Suprapubic skin (tissue), 4 donors: ENCODE measurements around the gene ACD. TPM values are rescaled to one million over a fixed set of nuclear protein-coding genes. Genes with fewer than 3 reads are reported as not detected.

Source experiments
- DNase-seq, 2 donors: peaks; one replicate each; pipeline ENCODE4 v3.0.0-alpha.2; 2019; ENCODE audit warnings: low spot score in 2 of 2
- H3K27ac ChIP-seq: fragments of 200-600 bp; sonication (generic); one replicate; pipeline ENCODE4 v1.5.1; 2019
- H3K27me3 ChIP-seq: fragments of 200-600 bp; sonication (generic); one replicate; pipeline ENCODE4 v1.5.1; 2019
- H3K36me3 ChIP-seq: fragments of 200-600 bp; sonication (generic); one replicate; pipeline ENCODE4 v1.5.1; 2019
- H3K4me1 ChIP-seq: fragments of 200-600 bp; sonication (generic); one replicate; pipeline ENCODE4 v1.5.1; 2019
- H3K4me3 ChIP-seq: fragments of 200-600 bp; sonication (generic); one replicate; pipeline ENCODE4 v1.5.1; 2019; ENCODE audit warnings: mild to moderate bottlenecking
- H3K9me3 ChIP-seq: fragments of 200-600 bp; sonication (generic); one replicate; pipeline ENCODE4 v1.5.1; 2019
- EP300 ChIP-seq: sonication (generic); formaldehyde crosslinking; IDR thresholded peaks from one replicate; pipeline ENCODE4 v1.6.1; 2017; ENCODE audit warnings: antibody characterized with exemption
- POLR2A ChIP-seq, 2 donors: fragments of 450-650 bp; IDR thresholded peaks; one replicate each; pipeline ENCODE4 v1.6.1; 2017; ENCODE audit warnings: antibody characterized with exemption in 2 of 2, mild to moderate bottlenecking in 2 of 2, moderate library complexity in 2 of 2
- POLR2AphosphoS5 ChIP-seq, 3 donors: sonication (generic); formaldehyde crosslinking; IDR thresholded peaks; one replicate each; pipeline ENCODE4 v1.6.1; 2017; ENCODE audit warnings: antibody characterized with exemption in 3 of 3
- WGBS: methylation state at CpG from one replicate; pipeline ENCODE4 v1.1.5; 2018; 5-methylcytosine and 5-hydroxymethylcytosine counted together
- total RNA-seq, 4 donors: library from RNA; depleted of rRNA; stranded (reverse); fragments of >200 nt; gene quantifications; one replicate each; pipeline ENCODE4 v1.1.0, GENCODE V29; 2016
- TF ChIP-seq, protein P1 (sequence below), 2 donors: fragments of 200-600 bp in 1 of 2; fragments of 450-650 bp in 1 of 2; sonication (generic) in 1 of 2; IDR thresholded peaks; one replicate each; pipeline ENCODE4 v1.5.1; 2016 to 2019; ENCODE audit warnings: antibody characterized with exemption in 2 of 2, mild to moderate bottlenecking in 1 of 2, moderate library complexity in 1 of 2

ACD gene
- total RNA-seq, 4 donors from 2014 or later: 17.6 to 33.9 (median 22.3) TPM

DNA sequence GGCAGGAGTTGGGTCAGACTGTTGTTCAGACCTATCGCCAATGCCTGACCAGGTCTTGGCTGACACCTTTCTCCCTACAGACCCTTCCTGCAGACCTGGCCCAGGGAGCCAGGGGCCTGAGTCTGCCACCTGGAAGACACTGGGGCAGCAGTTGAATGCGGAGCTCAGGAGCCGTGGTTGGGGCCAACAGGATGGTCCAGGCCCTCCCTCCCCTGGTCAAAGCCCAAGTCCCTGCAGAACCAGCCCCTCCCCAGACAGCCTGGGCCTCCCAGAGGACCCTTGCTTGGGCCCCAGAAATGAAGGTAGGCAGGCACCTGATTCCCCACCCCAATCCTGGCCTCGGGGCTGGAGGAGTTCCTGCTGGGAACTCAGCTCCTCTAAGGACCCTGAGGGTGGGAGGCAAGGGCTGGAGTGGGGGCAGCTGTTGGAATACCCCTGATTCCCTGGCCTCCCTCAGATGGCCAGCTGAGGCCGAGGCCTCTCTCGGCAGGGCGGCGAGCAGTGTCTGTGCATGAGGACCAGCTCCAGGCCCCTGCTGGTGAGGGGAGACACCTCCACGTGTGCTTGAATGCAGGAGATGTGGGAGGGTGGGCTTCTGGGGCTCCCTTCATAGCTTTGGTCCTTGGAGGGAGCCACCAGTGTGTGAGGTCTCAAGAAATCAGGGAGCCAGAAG, 3.6 kb downstream of the ACD start:
- TF ChIP-seq, protein P1, sequence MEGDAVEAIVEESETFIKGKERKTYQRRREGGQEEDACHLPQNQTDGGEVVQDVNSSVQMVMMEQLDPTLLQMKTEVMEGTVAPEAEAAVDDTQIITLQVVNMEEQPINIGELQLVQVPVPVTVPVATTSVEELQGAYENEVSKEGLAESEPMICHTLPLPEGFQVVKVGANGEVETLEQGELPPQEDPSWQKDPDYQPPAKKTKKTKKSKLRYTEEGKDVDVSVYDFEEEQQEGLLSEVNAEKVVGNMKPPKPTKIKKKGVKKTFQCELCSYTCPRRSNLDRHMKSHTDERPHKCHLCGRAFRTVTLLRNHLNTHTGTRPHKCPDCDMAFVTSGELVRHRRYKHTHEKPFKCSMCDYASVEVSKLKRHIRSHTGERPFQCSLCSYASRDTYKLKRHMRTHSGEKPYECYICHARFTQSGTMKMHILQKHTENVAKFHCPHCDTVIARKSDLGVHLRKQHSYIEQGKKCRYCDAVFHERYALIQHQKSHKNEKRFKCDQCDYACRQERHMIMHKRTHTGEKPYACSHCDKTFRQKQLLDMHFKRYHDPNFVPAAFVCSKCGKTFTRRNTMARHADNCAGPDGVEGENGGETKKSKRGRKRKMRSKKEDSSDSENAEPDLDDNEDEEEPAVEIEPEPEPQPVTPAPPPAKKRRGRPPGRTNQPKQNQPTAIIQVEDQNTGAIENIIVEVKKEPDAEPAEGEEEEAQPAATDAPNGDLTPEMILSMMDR (IDR thresholded peaks at IDR 0.05): no peak
- TF ChIP-seq POLR2A (IDR thresholded peaks at IDR 0.05) (no peak), POLR2AphosphoS5 (IDR thresholded peaks at IDR 0.05) (no peak), EP300 (no peak)
- no peak overlapping the region for H3K4me3 ChIP-seq
- no peak overlapping the region for H3K27ac ChIP-seq
- WGBS: no CpG with 5 or more reads among the region's 9 CpGs
- H3K9me3 ChIP-seq: no peaks in the 10 kb centered on the region
- peaks cover 37% of the 10 kb centered on the region for H3K4me1 ChIP-seq
- H3K27me3 ChIP-seq: peaks cover 36% of the 10 kb centered on the region
- H3K36me3 ChIP-seq: peaks cover 18% of the 10 kb centered on the region
- DNase-seq: no peak

DNA sequence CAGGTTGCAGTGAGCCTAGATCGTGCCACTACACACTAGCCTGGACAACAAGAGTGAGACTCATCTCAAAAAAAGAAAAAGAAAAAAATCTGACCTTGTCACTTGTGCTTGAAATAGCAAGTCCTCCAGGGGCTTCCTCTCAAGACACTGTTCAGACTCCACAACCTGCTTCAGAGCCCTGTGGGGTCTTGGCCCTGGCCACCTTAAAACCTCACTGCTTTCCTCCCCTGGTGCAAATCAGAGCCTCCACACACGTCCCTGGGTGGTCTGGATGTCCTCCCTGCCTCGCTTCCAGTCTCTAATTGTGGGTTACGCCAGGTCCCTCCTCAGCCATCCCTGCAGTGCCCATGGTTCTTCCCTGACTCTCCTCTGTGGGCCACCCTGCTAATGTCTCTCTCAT, 4.7 kb downstream of the ACD start:
- Histone ChIP-seq H3K4me1 (peaks cover 31% of the 10 kb centered on the region), H3K4me3 (no peak overlapping the region), H3K9me3 (no peaks in the 10 kb centered on the region), H3K27me3 (peaks cover 44% of the 10 kb centered on the region), H3K27ac (no peak overlapping the region), H3K36me3 (peaks cover 18% of the 10 kb centered on the region)
- 65% methylated on average over 4 of the region's 4 CpGs for WGBS
- DNase-seq: no peak
- TF ChIP-seq POLR2A (IDR thresholded peaks at IDR 0.05): no peak
- TF ChIP-seq, protein P1 (IDR thresholded peaks at IDR 0.05): no peak
- TF ChIP-seq EP300: no peak
- no peak for TF ChIP-seq POLR2AphosphoS5 (IDR thresholded peaks at IDR 0.05)

DNA sequence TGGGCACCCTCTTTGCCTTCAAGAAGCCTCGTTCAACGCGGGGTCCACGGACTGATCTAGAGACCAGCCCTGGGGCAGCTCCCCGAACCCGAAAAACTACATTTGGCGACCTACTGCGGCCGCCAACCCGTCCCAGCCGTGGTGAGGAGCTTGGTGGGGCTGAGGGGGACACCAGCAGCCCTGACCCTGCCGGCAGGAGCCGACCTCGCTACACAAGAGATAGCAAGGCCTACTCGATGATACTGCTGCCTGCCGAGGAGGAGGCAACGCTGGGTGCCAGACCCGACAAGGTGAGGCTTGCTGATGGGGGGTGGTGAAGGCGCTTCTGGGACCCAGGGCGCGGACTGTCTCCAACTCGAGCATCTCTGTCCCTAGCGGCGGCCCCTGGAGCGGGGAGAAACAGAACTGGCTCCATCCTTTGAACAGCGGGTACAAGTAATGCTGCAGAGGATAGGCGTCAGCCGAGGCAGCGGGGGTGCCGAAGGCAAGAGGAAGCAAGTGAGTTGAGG, 5.6 kb downstream of the ACD start:
- H3K27me3 ChIP-seq: peaks cover 53% of the 10 kb centered on the region
- H3K4me1 ChIP-seq: peaks cover 30% of the 10 kb centered on the region
- H3K4me3 ChIP-seq: no peak overlapping the region
- TF ChIP-seq, protein P1 (IDR thresholded peaks at IDR 0.05): no peak
- no peak for TF ChIP-seq EP300
- TF ChIP-seq POLR2A (IDR thresholded peaks at IDR 0.05): no peak
- TF ChIP-seq POLR2AphosphoS5 (IDR thresholded peaks at IDR 0.05): no peak
- H3K36me3 ChIP-seq: peaks cover 18% of the 10 kb centered on the region
- H3K27ac ChIP-seq: no peak overlapping the region
- DNase-seq: peak in 1 of 2 donors; percentile 66
- H3K9me3 ChIP-seq: no peaks in the 10 kb centered on the region
- 56% methylated on average over 22 of the region's 30 CpGs for WGBS

DNA sequence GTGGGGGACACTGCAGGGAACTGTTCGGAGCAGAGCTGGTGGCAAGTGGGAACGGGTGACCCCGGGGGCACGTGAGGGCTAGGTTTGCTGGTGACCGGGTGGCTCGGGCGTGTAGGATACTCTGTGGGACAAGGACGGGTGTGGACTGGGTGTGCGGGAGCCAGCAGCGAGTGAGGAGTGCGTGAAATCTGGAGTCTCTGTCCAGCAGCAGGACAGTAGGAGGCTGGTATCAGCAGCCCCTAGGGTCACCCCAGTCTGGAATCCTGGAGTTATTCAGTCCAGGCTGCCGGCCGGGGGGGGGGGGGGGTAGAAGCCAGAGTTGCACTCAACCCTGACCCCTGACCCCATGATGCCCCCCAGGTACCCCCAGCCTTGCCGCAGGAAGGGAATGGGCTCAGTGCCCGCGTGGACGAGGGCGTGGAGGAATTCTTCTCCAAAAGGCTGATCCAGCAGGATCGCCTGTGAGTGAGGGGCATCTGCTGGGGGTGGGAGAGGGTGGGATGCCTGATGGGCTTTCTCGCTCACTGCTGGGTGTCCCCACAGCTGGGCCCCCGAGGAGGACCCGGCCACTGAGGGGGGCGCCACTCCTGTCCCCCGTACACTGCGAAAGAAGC, 6.2 kb downstream of the ACD start:
- Histone ChIP-seq H3K9me3 (no peaks in the 10 kb centered on the region), H3K4me1 (peaks cover 30% of the 10 kb centered on the region), H3K27ac (no peak overlapping the region), H3K4me3 (peak overlapping the region; percentile 43), H3K27me3 (peaks cover 59% of the 10 kb centered on the region), H3K36me3 (peaks cover 18% of the 10 kb centered on the region)
- WGBS: 3% methylated on average over 6 of the region's 25 CpGs
- no peak for TF ChIP-seq EP300
- TF ChIP-seq POLR2A (IDR thresholded peaks at IDR 0.05): no peak
- TF ChIP-seq, protein P1 (IDR thresholded peaks at IDR 0.05): no peak
- TF ChIP-seq POLR2AphosphoS5 (IDR thresholded peaks at IDR 0.05): no peak
- DNase-seq: peak in 1 of 2 donors; percentile 66

DNA sequence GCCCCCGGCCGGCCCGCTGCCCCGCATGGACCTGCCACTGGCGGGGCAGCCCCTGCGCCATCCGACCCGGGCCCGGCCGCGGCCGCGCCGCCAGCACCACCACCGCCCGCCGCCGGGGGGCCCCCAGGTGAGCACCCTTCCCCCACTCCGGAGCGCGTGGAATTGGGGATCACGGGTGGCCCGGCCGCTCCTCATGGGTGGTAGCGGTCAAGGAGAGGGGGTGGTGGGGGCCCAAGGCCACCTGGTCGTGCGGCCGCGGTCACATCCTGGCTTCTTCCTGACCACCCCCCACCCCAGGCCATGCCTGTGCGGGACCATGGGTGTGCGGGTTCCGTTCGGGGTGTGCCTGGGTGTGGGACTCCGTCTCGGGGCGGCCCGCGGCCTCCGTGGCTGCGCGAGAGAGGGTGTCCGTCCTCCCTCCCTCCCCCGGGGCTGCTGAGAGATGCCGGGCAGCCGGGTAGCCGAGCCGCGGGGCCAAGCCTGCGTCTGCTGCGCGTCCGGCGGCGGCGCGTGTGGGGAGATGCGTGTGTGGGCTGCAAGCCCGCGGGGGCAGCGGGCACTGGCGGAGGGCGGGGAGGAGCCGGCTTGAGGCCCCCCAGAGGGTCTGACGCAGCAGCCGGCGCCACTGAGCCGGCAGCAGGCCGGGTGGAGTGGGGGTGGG, 6.8 kb downstream of the ACD start:
- Histone ChIP-seq H3K27me3 (peaks cover 65% of the 10 kb centered on the region), H3K4me3 (peak overlapping the region; percentile 43), H3K27ac (no peak overlapping the region), H3K36me3 (peaks cover 16% of the 10 kb centered on the region), H3K9me3 (no peaks in the 10 kb centered on the region), H3K4me1 (peaks cover 33% of the 10 kb centered on the region)
- 19% methylated on average over 21 of the region's 68 CpGs for WGBS
- TF ChIP-seq POLR2AphosphoS5 (IDR thresholded peaks at IDR 0.05): no peak
- TF ChIP-seq, protein P1 (IDR thresholded peaks at IDR 0.05): no peak
- TF ChIP-seq POLR2A (IDR thresholded peaks at IDR 0.05): no peak
- TF ChIP-seq EP300: no peak
- peak in 1 of 2 donors; percentile 58 for DNase-seq
